ENCODE data around the gene CRB1.

- no peak for TF ChIP-seq CTCF (conservative IDR thresholded peaks at IDR 0.05)
- TF ChIP-seq EZH2 (IDR thresholded peaks at IDR 0.05; ENCODE audit: low read depth) = no peak
These were observed 17.6 kb downstream of the CRB1 start for GRCh38 chr1:197285526-197286205.

All from PC-9 (cell line).